GM12878 (cell line): ENCODE measurements around the gene VEPH1. TPM values are rescaled to one million over a fixed set of nuclear protein-coding genes. Genes with fewer than 3 reads are reported as not detected.

ENCODE experiments used
- BRCA1 ChIP-seq: IDR thresholded peaks from 2 replicates; pipeline ENCODE4 v1.6.1; 2011; ENCODE audit warnings: low read depth, low read length, improper control_type of control experiment
- FOS ChIP-seq: IDR thresholded peaks from 3 replicates; pipeline ENCODE4 v1.6.1; 2011; ENCODE audit warnings: borderline replicate concordance; ENCODE audit not compliant: insufficient read length; ENCODE audit errors: extremely low read depth
- SUPT20H ChIP-seq: IDR thresholded peaks from 2 replicates; pipeline ENCODE4 v1.6.1; 2011; ENCODE audit warnings: low read depth, mild to moderate bottlenecking, low read length, moderate library complexity, borderline replicate concordance; ENCODE audit not compliant: control insufficient read depth
- ZNF384 ChIP-seq: IDR thresholded peaks from 2 replicates; pipeline ENCODE4 v1.6.1; 2012; ENCODE audit warnings: low read depth, mild to moderate bottlenecking, low read length, improper control_type of control experiment, borderline replicate concordance
- polyA plus RNA-seq, 11 experiments: library from polyadenylated mRNA; depleted of rRNA in 4 of 11; unstranded in 6 of 11; stranded (reverse) in 5 of 11; fragments of >200 nt; fragmentation: Nextera tagmentation in 4 of 11; fragmentation: Illumina TruSeq in 1 of 11; extraction: Ambion mirVana in 4 of 11; extraction: Trizol in 1 of 11; gene quantifications; 1 replicate in 1 of 11; 2 replicates in 10 of 11; pipeline versions ENCODE4 v1.2.1 to v1.2.3, GENCODE V29; 2011 to 2016; ENCODE audit warnings: inconsistent platforms in 2 of 11, missing spikeins in 2 of 11, low read depth in 1 of 11
- total RNA-seq, 4 experiments: library from RNA; depleted of rRNA in 3 of 4; stranded (reverse); fragments of >200 nt in 3 of 4; fragmentation: Illumina TruSeq in 1 of 4; extraction: Trizol in 1 of 4; gene quantifications; 2 replicates each; pipeline versions ENCODE4 v1.2.1 to v1.2.3, GENCODE V29; 2013 to 2021
- TF ChIP-seq, protein P1 (sequence below): IDR thresholded peaks from 2 replicates; pipeline ENCODE4 v1.6.1; 2011; ENCODE audit warnings: low read depth, low read length, improper control_type of control experiment, borderline replicate concordance
- TF ChIP-seq, protein P2 (sequence below): fragments of 450-650 bp; IDR thresholded peaks from 2 replicates; pipeline ENCODE4 v1.6.1; 2017; ENCODE audit warnings: mild to moderate bottlenecking, moderate library complexity
- TF ChIP-seq, protein P3 (sequence below): fragments of 450-650 bp; IDR thresholded peaks from 2 replicates; pipeline ENCODE4 v1.6.1; 2016; ENCODE audit warnings: mild to moderate bottlenecking

VEPH1 gene
- total and polyA plus RNA-seq, 10 of the 15 experiments (the other 5 are each of a cell fraction or from before 2014, with no cell fraction given), result 0.04 to 0.26 (median 0.17) TPM; not detected in 7

DNA sequence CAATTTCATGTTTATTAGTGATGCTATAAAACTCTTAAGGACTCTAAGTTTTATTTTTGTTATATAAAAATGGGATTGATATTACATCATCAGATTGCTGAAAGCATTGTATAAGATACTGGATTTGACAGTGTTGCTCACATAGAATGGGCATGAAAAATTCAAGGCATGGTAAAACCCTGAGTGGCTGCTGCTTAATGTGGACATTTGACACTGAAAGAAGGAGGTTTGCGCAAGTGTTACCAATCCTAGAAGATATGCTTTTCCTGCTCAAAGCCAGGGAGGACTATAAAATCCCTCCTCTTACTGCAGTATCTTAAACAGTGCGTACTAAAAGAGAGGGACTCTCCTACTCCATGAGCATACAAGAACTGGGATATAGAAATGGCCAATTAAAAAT is 132.3 kb downstream of the VEPH1 start (continued):
- TF ChIP-seq, protein P1, sequence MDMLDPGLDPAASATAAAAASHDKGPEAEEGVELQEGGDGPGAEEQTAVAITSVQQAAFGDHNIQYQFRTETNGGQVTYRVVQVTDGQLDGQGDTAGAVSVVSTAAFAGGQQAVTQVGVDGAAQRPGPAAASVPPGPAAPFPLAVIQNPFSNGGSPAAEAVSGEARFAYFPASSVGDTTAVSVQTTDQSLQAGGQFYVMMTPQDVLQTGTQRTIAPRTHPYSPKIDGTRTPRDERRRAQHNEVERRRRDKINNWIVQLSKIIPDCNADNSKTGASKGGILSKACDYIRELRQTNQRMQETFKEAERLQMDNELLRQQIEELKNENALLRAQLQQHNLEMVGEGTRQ, result no peak
- TF ChIP-seq ZNF384 (no peak), SUPT20H (no peak), FOS (no peak), BRCA1 (no peak)
- TF ChIP-seq, protein P2, sequence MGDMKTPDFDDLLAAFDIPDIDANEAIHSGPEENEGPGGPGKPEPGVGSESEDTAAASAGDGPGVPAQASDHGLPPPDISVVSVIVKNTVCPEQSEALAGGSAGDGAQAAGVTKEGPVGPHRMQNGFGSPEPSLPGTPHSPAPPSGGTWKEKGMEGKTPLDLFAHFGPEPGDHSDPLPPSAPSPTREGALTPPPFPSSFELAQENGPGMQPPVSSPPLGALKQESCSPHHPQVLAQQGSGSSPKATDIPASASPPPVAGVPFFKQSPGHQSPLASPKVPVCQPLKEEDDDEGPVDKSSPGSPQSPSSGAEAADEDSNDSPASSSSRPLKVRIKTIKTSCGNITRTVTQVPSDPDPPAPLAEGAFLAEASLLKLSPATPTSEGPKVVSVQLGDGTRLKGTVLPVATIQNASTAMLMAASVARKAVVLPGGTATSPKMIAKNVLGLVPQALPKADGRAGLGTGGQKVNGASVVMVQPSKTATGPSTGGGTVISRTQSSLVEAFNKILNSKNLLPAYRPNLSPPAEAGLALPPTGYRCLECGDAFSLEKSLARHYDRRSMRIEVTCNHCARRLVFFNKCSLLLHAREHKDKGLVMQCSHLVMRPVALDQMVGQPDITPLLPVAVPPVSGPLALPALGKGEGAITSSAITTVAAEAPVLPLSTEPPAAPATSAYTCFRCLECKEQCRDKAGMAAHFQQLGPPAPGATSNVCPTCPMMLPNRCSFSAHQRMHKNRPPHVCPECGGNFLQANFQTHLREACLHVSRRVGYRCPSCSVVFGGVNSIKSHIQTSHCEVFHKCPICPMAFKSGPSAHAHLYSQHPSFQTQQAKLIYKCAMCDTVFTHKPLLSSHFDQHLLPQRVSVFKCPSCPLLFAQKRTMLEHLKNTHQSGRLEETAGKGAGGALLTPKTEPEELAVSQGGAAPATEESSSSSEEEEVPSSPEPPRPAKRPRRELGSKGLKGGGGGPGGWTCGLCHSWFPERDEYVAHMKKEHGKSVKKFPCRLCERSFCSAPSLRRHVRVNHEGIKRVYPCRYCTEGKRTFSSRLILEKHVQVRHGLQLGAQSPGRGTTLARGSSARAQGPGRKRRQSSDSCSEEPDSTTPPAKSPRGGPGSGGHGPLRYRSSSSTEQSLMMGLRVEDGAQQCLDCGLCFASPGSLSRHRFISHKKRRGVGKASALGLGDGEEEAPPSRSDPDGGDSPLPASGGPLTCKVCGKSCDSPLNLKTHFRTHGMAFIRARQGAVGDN, result no peak
- TF ChIP-seq, protein P3, sequence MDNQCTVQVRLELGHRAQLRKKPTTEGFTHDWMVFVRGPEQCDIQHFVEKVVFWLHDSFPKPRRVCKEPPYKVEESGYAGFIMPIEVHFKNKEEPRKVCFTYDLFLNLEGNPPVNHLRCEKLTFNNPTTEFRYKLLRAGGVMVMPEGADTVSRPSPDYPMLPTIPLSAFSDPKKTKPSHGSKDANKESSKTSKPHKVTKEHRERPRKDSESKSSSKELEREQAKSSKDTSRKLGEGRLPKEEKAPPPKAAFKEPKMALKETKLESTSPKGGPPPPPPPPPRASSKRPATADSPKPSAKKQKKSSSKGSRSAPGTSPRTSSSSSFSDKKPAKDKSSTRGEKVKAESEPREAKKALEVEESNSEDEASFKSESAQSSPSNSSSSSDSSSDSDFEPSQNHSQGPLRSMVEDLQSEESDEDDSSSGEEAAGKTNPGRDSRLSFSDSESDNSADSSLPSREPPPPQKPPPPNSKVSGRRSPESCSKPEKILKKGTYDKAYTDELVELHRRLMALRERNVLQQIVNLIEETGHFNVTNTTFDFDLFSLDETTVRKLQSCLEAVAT, result no peak
